Natural killer cell (primary cell): Measurements from ENCODE around the gene MCOLN2. TPM values are rescaled to one million over a fixed set of nuclear protein-coding genes. Genes with fewer than 3 reads are reported as not detected.
A peak's percentile ranks its signal among the peaks of the same experiment; 100 is the strongest.

Experiments
- ATAC-seq, 3 donors: fragments of 150-1000 bp in 2 of 3; fragments of 200-7000 bp in 1 of 3; cut with Tn5 transposase; 1 replicate in 1 of 3; 2 replicates in 2 of 3; pipeline ENCODE4 v1.10.0; 2021; ENCODE audit warnings: mild to moderate bottlenecking in 2 of 3, moderate library complexity in 2 of 3
- DNase-seq, 2 donors: peaks; one replicate each; pipeline versions ENCODE4 v3.0.0 to v3.0.0-alpha.2; 2013 to 2021; ENCODE audit warnings: mixed read lengths in 1 of 2
- H3K27ac ChIP-seq: one replicate; pipeline ENCODE4 v1.5.1; 2013; ENCODE audit warnings: mild to moderate bottlenecking, low read length
- H3K27me3 ChIP-seq: one replicate; pipeline ENCODE4 v1.6.1; 2013; ENCODE audit warnings: low read length; ENCODE audit not compliant: control insufficient read depth, insufficient read depth
- H3K36me3 ChIP-seq: one replicate; pipeline ENCODE4 v1.6.1; 2013; ENCODE audit warnings: low read length; ENCODE audit not compliant: control insufficient read depth, insufficient read depth
- H3K4me1 ChIP-seq: one replicate; pipeline ENCODE4 v1.6.1; 2013; ENCODE audit warnings: low read length; ENCODE audit not compliant: control insufficient read depth, insufficient read depth
- H3K4me3 ChIP-seq: one replicate; pipeline ENCODE4 v1.5.1; 2013; ENCODE audit warnings: low read length
- H3K9me3 ChIP-seq: one replicate; pipeline ENCODE4 v1.6.1; 2013; ENCODE audit warnings: low read length; ENCODE audit not compliant: control insufficient read depth, insufficient read depth
- H3K27ac Mint-ChIP-seq, 2 donors: one replicate each; pipeline ENCODE4 v1.8.0; 2022; ENCODE audit warnings: mild to moderate bottlenecking in 2 of 2, mixed read lengths in 2 of 2, moderate library complexity in 1 of 2
- H3K27me3 Mint-ChIP-seq, 2 donors: one replicate each; pipeline ENCODE4 v1.8.0; 2022; ENCODE audit warnings: low read depth in 2 of 2, mixed read lengths in 2 of 2
- H3K36me3 Mint-ChIP-seq: one replicate; pipeline ENCODE4 v1.8.0; 2022; ENCODE audit warnings: mixed read lengths
- H3K4me1 Mint-ChIP-seq, 2 donors: one replicate each; pipeline ENCODE4 v1.8.0; 2022; ENCODE audit warnings: mixed read lengths in 2 of 2
- H3K4me3 Mint-ChIP-seq: one replicate; pipeline ENCODE4 v1.8.0; 2022; ENCODE audit warnings: mild to moderate bottlenecking, moderate library complexity, mixed read lengths
- H3K9me3 Mint-ChIP-seq, 2 donors: one replicate each; pipeline ENCODE4 v1.8.0; 2022; ENCODE audit warnings: mixed read lengths in 2 of 2
- CTCF ChIP-seq: fragments of 200-600 bp; IDR thresholded peaks from one replicate; pipeline ENCODE4 v1.8.0; 2022; ENCODE audit warnings: antibody characterized with exemption
- whole genome bisulfite sequencing: methylation state at CpG from one replicate; pipeline ENCODE4 v1.1.7; 2013; ENCODE audit warnings: missing lambda C conversion rate; ENCODE audit not compliant: insufficient coverage; 5-methylcytosine and 5-hydroxymethylcytosine counted together
- intact Hi-C: fragments of 100-400 bp; cut with micrococcal nuclease; formaldehyde crosslinking; loops from one replicate; pipeline ENCODE4 v1.14.2; 2022
- total RNA-seq, 4 donors: library from RNA; stranded (reverse); fragments of 120-200 nt in 1 of 4; gene quantifications; one replicate each; pipeline versions ENCODE4 v1.2.3 to v1.2.4, GENCODE V29; 2013 to 2022

MCOLN2 gene
- total RNA-seq, 3 donors from 2014 or later (not counting 1 experiment from before 2014, with no cell fraction given) = 0.84 to 23.9 (median 3.8) TPM

GRCh38 chr1:84982395-84982794 is 14.5 kb downstream of the MCOLN2 start:
- Mint-ChIP-seq H3K36me3 (no peaks in the 10 kb centered on the region), H3K27me3 (peaks cover 18 to 26% of the 10 kb centered on the region in 2 donors), H3K27ac (no peak overlapping the region), H3K4me3 (no peak overlapping the region), H3K9me3 (no peaks in the 10 kb centered on the region), H3K4me1 (no peaks in the 10 kb centered on the region)
- TF ChIP-seq CTCF = no peak
- no peaks in the 10 kb centered on the region for H3K9me3 ChIP-seq
- 94% methylated on average over 1 of the region's 2 CpGs for WGBS
- ATAC-seq (no peak), DNase-seq (no peak)
- intact Hi-C loops = no loop called here
- no peaks in the 10 kb centered on the region for H3K27me3 ChIP-seq
- H3K4me1 ChIP-seq = no peaks in the 10 kb centered on the region
- H3K4me3 ChIP-seq = no peak overlapping the region
- no peak overlapping the region for H3K27ac ChIP-seq
- H3K36me3 ChIP-seq = no peaks in the 10 kb centered on the region

- peaks cover 3 to 12% of the 10 kb centered on the region in 2 donors for H3K27me3 Mint-ChIP-seq
- H3K4me1 Mint-ChIP-seq = no peaks in the 10 kb centered on the region
- TF ChIP-seq CTCF = no peak
- H3K27ac ChIP-seq = no peak overlapping the region
- no peak overlapping the region for H3K4me3 Mint-ChIP-seq
- DNase-seq (no peak), ATAC-seq (peak in 1 of 3 donors; percentile 54)
- no peaks in the 10 kb centered on the region for H3K27me3 ChIP-seq
- no peaks in the 10 kb centered on the region for H3K9me3 ChIP-seq
- no peaks in the 10 kb centered on the region for H3K36me3 Mint-ChIP-seq
- H3K4me1 ChIP-seq = peaks cover 16% of the 10 kb centered on the region
- H3K9me3 Mint-ChIP-seq = no peaks in the 10 kb centered on the region
- H3K4me3 ChIP-seq = no peak overlapping the region
- 35% methylated on average over 2 of the region's 2 CpGs for WGBS
- intact Hi-C loops = no loop called here
- H3K27ac Mint-ChIP-seq = no peak overlapping the region
- no peaks in the 10 kb centered on the region for H3K36me3 ChIP-seq
These were observed 21.9 kb downstream of the MCOLN2 start for GRCh38 chr1:84975035-84975434.

GRCh38 chr1:84973498-84974334 is 23.2 kb downstream of the MCOLN2 start:
- H3K4me1 Mint-ChIP-seq = no peaks in the 10 kb centered on the region

More at GRCh38 chr1:84973498-84974334, 23.2 kb downstream of the MCOLN2 start:
- Histone ChIP-seq H3K36me3 (no peaks in the 10 kb centered on the region), H3K27ac (no peak overlapping the region), H3K27me3 (no peaks in the 10 kb centered on the region), H3K4me1 (peaks cover 16% of the 10 kb centered on the region), H3K9me3 (no peaks in the 10 kb centered on the region), H3K4me3 (no peak overlapping the region)
- ATAC-seq (no peak), DNase-seq (peak in 1 of 2 donors; percentile 45)
- intact Hi-C loops = no loop called here
- no peaks in the 10 kb centered on the region for H3K36me3 Mint-ChIP-seq
- H3K27me3 Mint-ChIP-seq = peaks cover 0 to 3% of the 10 kb centered on the region in 2 donors
- H3K4me3 Mint-ChIP-seq = no peak overlapping the region
- no peak overlapping the region for H3K27ac Mint-ChIP-seq
- 61% methylated on average over 7 of the region's 7 CpGs for WGBS
- no peak for TF ChIP-seq CTCF
- no peaks in the 10 kb centered on the region for H3K9me3 Mint-ChIP-seq
